HG03103 (cell line): Measurements from ENCODE around the gene RASD2.

Experiments used
- ATAC-seq: cut with Tn5 transposase; IDR thresholded peaks from one replicate; pipeline ENCODE4 v1.9.1; 2021; ENCODE audit warnings: low read depth; ENCODE audit not compliant: unreplicated experiment

The RASD2 gene

DNA sequence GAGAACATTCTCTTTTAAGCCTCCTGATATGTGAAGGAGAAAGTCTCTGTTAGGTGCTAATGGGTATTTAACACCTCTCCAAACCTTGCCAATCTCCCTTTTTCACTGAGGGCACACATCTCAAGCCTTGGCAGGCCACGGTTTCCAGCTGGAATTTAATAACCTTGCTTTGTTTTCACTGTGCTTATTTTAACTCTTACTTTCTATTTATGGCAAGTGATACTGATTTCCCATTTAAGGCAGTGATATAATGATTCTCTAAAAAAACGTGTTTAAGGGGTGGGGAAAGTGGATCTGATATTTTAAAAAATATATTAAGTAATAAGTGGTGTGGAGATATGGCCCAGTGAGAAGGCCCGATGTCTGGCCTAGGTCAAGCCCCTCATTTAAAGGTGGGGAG, 1.1 kb upstream of the RASD2 start:
- ATAC-seq = no peak

GRCh38 chr22:35539910-35540594, 579 bp upstream of the RASD2 start:
- ATAC-seq = no peak

DNA sequence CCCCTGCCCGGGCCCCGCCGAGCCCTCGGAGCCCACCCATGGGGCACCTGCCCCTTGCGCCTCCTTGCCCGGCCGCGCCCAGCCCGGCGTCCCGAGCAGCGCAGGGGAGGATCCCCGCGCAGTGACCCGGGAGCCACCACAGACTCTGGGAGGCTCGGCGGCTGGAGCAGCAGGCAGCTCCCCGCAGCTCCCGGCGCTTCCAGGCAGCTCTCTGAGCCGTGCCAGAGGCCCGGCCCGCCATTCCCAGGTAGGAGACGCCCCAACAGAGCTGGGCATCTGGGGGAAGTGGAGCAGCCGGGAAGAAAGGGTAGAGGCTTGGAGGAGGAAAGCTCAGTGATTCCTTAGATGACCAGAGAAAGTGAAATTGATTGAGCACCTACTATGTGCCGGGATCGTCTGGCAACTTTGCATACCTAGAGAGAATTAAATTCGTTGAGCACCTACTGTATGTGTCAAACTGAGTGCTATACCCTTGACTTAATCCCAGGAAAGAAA, 670 bp downstream of the RASD2 start:
- ATAC-seq = no peak

- no peak for ATAC-seq
Observed at GRCh38 chr22:35542157-35542938, 1.7 kb downstream of the RASD2 start.

GRCh38 chr22:35542939-35543516, 2.4 kb downstream of the RASD2 start:
- no peak for ATAC-seq

- ATAC-seq = no peak
Observed at GRCh38 chr22:35543702-35544101, 3.1 kb downstream of the RASD2 start.

- no peak for ATAC-seq
Observed at GRCh38 chr22:35544189-35544588, 3.6 kb downstream of the RASD2 start.

GRCh38 chr22:35544827-35545226, 4.2 kb downstream of the RASD2 start:
- no peak for ATAC-seq

DNA sequence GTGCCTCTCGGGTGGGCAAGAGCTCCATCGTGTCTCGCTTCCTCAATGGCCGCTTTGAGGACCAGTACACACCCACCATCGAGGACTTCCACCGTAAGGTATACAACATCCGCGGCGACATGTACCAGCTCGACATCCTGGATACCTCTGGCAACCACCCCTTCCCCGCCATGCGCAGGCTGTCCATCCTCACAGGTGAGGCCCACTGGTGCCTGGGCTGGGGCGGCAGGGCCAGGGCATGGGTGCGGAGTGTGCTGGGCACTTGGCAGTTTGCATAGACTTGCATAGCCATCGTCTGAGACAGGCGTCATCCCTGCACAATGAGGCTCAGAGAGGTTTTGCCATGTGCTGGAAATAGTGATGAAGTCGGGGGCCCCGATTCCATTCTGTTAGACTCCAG, 6.3 kb downstream of the RASD2 start:
- no peak for ATAC-seq

GRCh38 chr22:35547987-35548721, 7.5 kb downstream of the RASD2 start:
- ATAC-seq = no peak

DNA sequence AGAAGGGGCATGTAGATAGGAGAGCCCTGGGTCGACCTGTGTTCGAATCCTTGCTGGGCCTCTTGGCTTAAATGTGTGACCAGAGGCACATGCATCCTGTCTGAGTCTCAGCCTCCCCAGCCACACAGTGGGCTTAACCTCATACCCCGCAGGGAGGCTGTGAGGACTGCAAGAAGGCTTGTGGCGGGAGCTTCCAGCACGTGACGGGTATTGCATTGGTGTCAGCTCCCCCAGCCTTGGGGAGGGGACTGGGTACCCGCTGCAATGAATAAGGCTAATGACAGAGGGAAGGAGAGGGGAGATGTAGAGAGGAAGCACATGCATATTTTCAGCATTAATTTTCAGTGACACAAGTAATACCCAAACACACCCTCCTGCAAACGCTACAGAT, 8.1 kb downstream of the RASD2 start:
- ATAC-seq = no peak

- no peak for ATAC-seq
Observed at GRCh38 chr22:35549328-35549727, 8.7 kb downstream of the RASD2 start.

DNA sequence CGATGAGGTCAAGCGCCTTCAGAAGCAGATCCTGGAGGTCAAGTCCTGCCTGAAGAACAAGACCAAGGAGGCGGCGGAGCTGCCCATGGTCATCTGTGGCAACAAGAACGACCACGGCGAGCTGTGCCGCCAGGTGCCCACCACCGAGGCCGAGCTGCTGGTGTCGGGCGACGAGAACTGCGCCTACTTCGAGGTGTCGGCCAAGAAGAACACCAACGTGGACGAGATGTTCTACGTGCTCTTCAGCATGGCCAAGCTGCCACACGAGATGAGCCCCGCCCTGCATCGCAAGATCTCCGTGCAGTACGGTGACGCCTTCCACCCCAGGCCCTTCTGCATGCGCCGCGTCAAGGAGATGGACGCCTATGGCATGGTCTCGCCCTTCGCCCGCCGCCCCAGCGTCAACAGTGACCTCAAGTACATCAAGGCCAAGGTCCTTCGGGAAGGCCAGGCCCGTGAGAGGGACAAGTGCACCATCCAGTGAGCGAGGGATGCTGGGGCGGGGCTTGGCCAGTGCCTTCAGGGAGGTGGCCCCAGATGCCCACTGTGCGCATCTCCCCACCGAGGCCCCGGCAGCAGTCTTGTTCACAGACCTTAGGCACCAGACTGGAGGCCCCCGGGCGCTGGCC, 11.0 kb downstream of the RASD2 start:
- no peak for ATAC-seq

DNA sequence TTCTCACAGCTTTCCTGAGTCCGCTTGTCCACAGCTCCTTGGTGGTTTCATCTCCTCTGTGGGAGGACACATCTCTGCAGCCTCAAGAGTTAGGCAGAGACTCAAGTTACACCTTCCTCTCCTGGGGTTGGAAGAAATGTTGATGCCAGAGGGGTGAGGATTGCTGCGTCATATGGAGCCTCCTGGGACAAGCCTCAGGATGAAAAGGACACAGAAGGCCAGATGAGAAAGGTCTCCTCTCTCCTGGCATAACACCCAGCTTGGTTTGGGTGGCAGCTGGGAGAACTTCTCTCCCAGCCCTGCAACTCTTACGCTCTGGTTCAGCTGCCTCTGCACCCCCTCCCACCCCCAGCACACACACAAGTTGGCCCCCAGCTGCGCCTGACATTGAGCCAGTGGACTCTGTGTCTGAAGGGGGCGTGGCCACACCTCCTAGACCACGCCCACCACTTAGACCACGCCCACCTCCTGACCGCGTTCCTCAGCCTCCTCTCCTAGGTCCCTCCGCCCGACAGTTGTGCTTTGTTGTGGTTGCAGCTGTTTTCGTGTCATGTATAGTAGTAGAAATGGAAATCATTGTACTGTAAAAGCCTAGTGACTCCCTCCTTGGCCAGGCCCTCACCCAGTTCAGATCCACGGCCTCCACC, 11.7 kb downstream of the RASD2 start:
- ATAC-seq = no peak

DNA sequence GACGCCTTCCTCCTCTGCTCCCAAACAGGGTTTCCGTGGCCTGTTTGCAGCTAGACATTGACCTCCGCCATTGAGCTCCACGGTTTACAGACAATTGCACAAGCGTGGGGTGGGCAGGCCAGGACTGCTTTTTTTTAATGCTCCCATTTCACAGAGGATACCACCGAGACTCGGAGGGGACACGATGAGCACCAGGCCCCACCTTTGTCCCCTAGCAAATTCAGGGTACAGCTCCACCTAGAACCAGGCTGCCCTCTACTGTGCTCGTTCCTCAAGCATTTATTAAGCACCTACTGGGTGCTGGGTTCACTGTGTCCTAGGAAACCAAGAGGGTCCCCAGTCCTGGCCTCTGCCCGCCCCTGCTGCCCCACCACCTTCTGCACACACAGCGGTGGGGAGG, 12.2 kb downstream of the RASD2 start:
- ATAC-seq = no peak

DNA sequence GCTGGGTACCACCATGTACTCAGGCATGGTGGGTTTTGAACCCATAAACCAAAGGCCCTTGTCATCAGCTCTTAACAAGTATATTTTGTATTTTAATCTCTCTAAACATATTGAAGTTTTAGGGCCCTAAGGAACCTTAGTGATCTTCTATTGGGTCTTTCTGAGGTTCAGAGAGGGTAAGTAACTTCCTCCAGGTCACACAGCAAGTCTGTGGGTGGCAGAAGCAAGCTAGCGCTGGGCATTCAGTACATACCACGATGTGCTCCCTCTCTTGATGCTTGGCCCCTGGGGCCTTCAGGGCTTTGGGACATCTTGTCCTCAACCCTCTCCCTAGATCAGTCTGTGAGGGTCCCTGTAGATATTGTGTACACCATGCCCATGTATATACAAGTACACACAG, 12.7 kb downstream of the RASD2 start:
- no peak for ATAC-seq

- no peak for ATAC-seq
Observed at GRCh38 chr22:35554297-35554845, 13.7 kb downstream of the RASD2 start.

GRCh38 chr22:35555483-35555890, 14.9 kb downstream of the RASD2 start:
- ATAC-seq = no peak

DNA sequence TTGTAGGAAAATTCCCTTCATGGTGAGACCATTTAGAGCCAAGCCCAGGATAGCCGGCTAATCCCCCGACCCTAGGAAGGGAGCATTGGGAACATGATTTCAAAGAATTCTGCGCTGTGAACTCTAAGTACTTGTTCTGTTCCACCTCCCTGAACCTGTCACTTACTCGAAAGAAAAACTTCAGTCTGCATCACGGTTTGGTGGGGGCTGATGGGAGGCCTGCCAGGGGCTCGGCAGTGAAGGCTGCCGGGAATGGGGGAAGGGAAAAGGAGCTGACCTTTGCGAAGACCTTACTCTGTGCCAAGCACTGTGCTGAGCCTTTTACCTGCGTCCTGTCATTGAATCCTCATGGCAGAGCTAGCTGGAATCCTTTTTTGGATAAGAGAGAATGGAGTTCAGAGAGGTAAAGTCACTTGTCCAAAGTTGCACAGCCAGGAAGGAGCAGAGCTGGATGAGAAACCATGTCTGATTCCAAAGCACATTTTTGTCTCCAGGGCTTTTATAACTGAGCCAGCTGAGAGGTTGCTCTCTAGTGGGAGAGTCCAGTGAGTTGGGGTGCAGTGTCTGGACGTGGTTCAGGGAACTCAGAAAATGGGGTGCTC, 15.4 kb downstream of the RASD2 start:
- ATAC-seq = no peak
